ENCODE data around the gene GNA12. TPM values are rescaled to one million over a fixed set of nuclear protein-coding genes. Genes with fewer than 3 reads are reported as not detected.
A peak's percentile ranks its signal among the peaks of the same experiment; 100 is the strongest.

Gene GNA12
- total and polyA plus RNA-seq, 10 of the 15 experiments (the other 5 are each of a cell fraction or from before 2014, with no cell fraction given) = 1.9 to 51.8 (median 12.6) TPM

GRCh38 chr7:2819161-2819953, 24.8 kb downstream of the GNA12 start (continued):
- TF ChIP-seq IKZF2 (IDR thresholded peaks at IDR 0.05) (peak; percentile 52 to 77), ZNF384 (IDR thresholded peaks at IDR 0.05; ENCODE audit: borderline replicate concordance, low read depth, low read length) (no peak), POLR2AphosphoS5 (IDR thresholded peaks at IDR 0.05; ENCODE audit: low read length) (no peak), NFYB (IDR thresholded peaks at IDR 0.05; ENCODE audit: insufficient read depth, low read depth, low read length) (no peak), RAD51 (IDR thresholded peaks at IDR 0.05) (no peak), RUNX3 (IDR thresholded peaks at IDR 0.05; ENCODE audit: low read length) (peak; percentile 84), TARDBP (IDR thresholded peaks at IDR 0.05; ENCODE audit: borderline replicate concordance) (no peak), RAD21 (IDR thresholded peaks at IDR 0.05; ENCODE audit: insufficient read depth, low read depth, low read length) (no peak), EED (IDR thresholded peaks at IDR 0.05; ENCODE audit: low read depth) (no peak), ASH2L (IDR thresholded peaks at IDR 0.05; ENCODE audit: borderline replicate concordance, low read depth) (no peak), TCF12 (IDR thresholded peaks at IDR 0.05; ENCODE audit: low read depth, low read length) (peak; percentile 61; the same call in 1 of the 2 replicates), ZNF24 (IDR thresholded peaks at IDR 0.05) (no peak), CHD1 (IDR thresholded peaks at IDR 0.05; ENCODE audit: low read depth, low read length) (no peak), SRF (IDR thresholded peaks at IDR 0.05; ENCODE audit: low read depth in 2 of 2, low read length in 2 of 2) (no peak), WRNIP1 (IDR thresholded peaks at IDR 0.05; ENCODE audit: borderline replicate concordance, low read depth, low read length) (no peak), SREBF1 (IDR thresholded peaks at IDR 0.05; ENCODE audit: low read length) (no peak), ZBTB4 (CRISPR knock-in tag; IDR thresholded peaks at IDR 0.05) (no peak), PML (IDR thresholded peaks at IDR 0.05; ENCODE audit: low read length) (no peak), CTCF (IDR thresholded peaks at IDR 0.05 in 2 of 3, conservative IDR thresholded peaks at IDR 0.05 in 1 of 3; ENCODE audit: control insufficient read depth in 2 of 3, extremely low read depth in 1 of 3, insufficient read depth in 1 of 3, low read depth in 3 of 3, low read length in 3 of 3) (no peak), STAT1 (conservative IDR thresholded peaks at IDR 0.05) (no peak), NKRF (conservative IDR thresholded peaks at IDR 0.05) (no peak; the same call in 1 of the 2 replicates), BCL11A (IDR thresholded peaks at IDR 0.05; ENCODE audit: low read depth, low read length) (peak; percentile 32; the same call in 1 of the 2 replicates), SUZ12 (IDR thresholded peaks at IDR 0.05; ENCODE audit: unreplicated experiment) (no peak), YBX1 (IDR thresholded peaks at IDR 0.05) (no peak)
